Activated CD4-positive, alpha-beta T cell treated with anti-CD3 and anti-CD28 coated beads for 48 hours (primary cell): Measurements from ENCODE around the gene SARNP.

ENCODE experiments used
- DNase-seq: peaks from one replicate; pipeline ENCODE4 v3.0.0-alpha.2; 2020

Gene SARNP

GRCh38 chr12:55721601-55722213 is 95.8 kb downstream of the SARNP start:
- DNase-seq, result no peak

GRCh38 chr12:55720894-55721444 is 96.6 kb downstream of the SARNP start:
- DNase-seq, result no peak

GRCh38 chr12:55720071-55720564 is 97.4 kb downstream of the SARNP start, which contains the start of gene RDH5:
TSS of gene RDH5 (plus strand) at chr12:55720393. CDS start at chr12:55721185, 792 bp downstream.
- DNase-seq, result no peak

- no peak for DNase-seq
Observed at GRCh38 chr12:55719371-55719770, 98.2 kb downstream of the SARNP start.

- no peak for DNase-seq
Observed at GRCh38 chr12:55718624-55719275, 98.8 kb downstream of the SARNP start.

GRCh38 chr12:55718015-55718414 is 99.5 kb downstream of the SARNP start:
- no peak for DNase-seq

- DNase-seq, result peak; percentile 53
Observed at GRCh38 chr12:55717011-55718007, 100.2 kb downstream of the SARNP start.

GRCh38 chr12:55716582-55716957 is 101.0 kb downstream of the SARNP start:
- DNase-seq, result no peak

- DNase-seq, result peak; percentile 97
Observed at GRCh38 chr12:55715833-55716581, 101.5 kb downstream of the SARNP start, which contains the start of gene BLOC1S1. TSS of gene BLOC1S1 (plus strand) at chr12:55716046. CDS start at chr12:55716052, 6 bp downstream.

GRCh38 chr12:55715169-55715764 is 102.3 kb downstream of the SARNP start:
- DNase-seq, result no peak

GRCh38 chr12:55713721-55714120 is 103.8 kb downstream of the SARNP start:
- no peak for DNase-seq

GRCh38 chr12:55712700-55713415 is 104.7 kb downstream of the SARNP start:
- no peak for DNase-seq

GRCh38 chr12:55711786-55712553 is 105.6 kb downstream of the SARNP start:
- no peak for DNase-seq

- no peak for DNase-seq
Observed at GRCh38 chr12:55708695-55709233, 108.8 kb downstream of the SARNP start.

- DNase-seq, result peak; percentile 67
Observed at GRCh38 chr12:55707841-55708694, 109.5 kb downstream of the SARNP start, which contains the start of gene ITGA7. TSS of gene ITGA7 (minus strand) at chr12:55707904. CDS start at chr12:55707682, 222 bp downstream.
